Panc1 (cell line): ENCODE results near the gene KMT2C.

Source experiments
- CTCF ChIP-seq: fragments of 450-650 bp; IDR thresholded peaks from 2 replicates; pipeline ENCODE4 v1.5.1; 2017; ENCODE audit warnings: mild to moderate bottlenecking
- POLR2AphosphoS5 ChIP-seq: IDR thresholded peaks from 2 replicates; pipeline ENCODE4 v1.6.1; 2012; ENCODE audit warnings: mild to moderate bottlenecking, low read depth, low read length, moderate library complexity
- TCF7L2 ChIP-seq: IDR thresholded peaks from 2 replicates; pipeline ENCODE4 v1.6.1; 2011; ENCODE audit warnings: mild to moderate bottlenecking, low read depth, low read length, inconsistent platforms

DNA sequence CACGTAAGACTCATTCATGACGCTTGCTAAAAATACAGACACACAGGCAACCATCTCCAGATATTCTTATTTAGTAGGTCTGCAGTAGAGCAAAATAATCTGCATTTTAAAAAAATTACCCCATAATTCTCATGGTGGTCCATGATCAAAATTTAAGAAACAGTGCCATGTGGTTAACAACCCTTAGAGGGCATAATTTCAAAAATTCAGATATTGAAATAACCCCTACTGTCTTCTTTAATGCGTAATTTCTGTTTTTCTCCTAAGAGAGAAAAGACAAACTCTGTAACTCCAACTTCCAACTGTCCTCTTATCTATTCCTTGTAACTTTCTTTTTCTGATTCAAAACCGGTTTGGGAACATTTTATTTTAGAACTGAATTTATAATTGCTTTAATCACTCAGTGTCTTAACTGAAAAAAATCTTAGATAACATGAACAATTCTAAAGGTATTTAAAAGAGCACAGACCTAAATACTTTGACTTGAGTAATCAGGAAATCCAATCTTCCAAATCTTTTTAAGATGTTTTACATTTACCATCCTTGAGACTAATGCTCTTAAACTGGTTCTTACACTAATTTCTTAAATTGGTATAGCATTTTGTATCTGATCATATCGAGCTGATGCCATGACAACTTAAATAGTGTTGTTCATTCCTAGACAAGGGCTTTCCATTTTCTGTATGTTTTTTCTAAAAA lies 262.3 kb downstream of the KMT2C start:
- no peak; the same call in 1 of the 2 replicates for TF ChIP-seq CTCF
- no peak for TF ChIP-seq POLR2AphosphoS5
- TF ChIP-seq TCF7L2: no peak
